GM12864 (cell line): ENCODE measurements around the gene CYP17A1.

Experiments used
- DNase-seq: peaks from one replicate; pipeline ENCODE4 v3.0.0-alpha.2; 2011; ENCODE audit warnings: low read depth
- H3K4me3 ChIP-seq: 2 replicates; pipeline ENCODE4 v1.5.1; 2011; ENCODE audit warnings: mild to moderate bottlenecking, low read depth, low read length, control low read depth
- CTCF ChIP-seq: IDR thresholded peaks from 2 replicates; pipeline ENCODE4 v1.5.1; 2011; ENCODE audit warnings: low read depth, mild to moderate bottlenecking, moderate library complexity, low read length, control low read depth, inconsistent platforms; ENCODE audit errors: missing control alignments

CYP17A1 gene

GRCh38 chr10:102837230-102837721 is at the start of gene CYP17A1:
Gene CYP17A1 (minus strand): TSS chr10:102837413. CDS start chr10:102837361, 52 bp downstream.
- TF ChIP-seq CTCF: no peak
- no peak for DNase-seq
- no peak within 1 kb of the TSS for H3K4me3 ChIP-seq

- H3K4me3 ChIP-seq: no peak overlapping the region
- no peak for DNase-seq
- TF ChIP-seq CTCF: no peak
These were observed 43.0 kb upstream of the CYP17A1 start for GRCh38 chr10:102880256-102880655.

- no peak for DNase-seq
- no peak for TF ChIP-seq CTCF
- H3K4me3 ChIP-seq: no peak overlapping the region
These were observed 41.4 kb upstream of the CYP17A1 start for GRCh38 chr10:102878629-102879028.

- TF ChIP-seq CTCF: no peak
- no peak for DNase-seq
- no peak overlapping the region for H3K4me3 ChIP-seq
These were observed 39.5 kb upstream of the CYP17A1 start for GRCh38 chr10:102876747-102877153.

DNA sequence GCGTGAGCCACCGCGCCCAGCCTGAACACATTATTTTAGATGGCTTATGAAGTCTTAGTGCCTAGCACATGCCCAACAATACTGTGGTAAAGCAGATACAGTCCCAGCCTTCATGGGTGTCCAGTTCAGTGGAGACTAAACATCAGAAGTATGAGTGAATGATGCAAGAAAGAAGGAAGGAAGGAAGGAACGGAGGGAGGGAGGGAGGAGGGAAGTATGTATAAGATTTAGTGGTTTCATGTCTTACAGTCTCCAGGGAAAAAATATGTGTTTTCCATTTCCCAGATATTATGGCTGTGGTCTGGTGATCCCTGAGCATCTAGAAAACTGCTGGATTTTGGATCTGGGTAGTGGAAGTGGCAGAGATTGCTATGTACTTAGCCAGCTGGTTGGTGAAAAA is 35.0 kb upstream of the CYP17A1 start:
- no peak for TF ChIP-seq CTCF

GRCh38 chr10:102870221-102870620 is 33.0 kb upstream of the CYP17A1 start:
- no peak overlapping the region; the same call in 1 of the 2 replicates for H3K4me3 ChIP-seq
- TF ChIP-seq CTCF: no peak

More for the DNA sequence above, 35.0 kb upstream of the CYP17A1 start:
- no peak for DNase-seq
- no peak overlapping the region for H3K4me3 ChIP-seq

More at GRCh38 chr10:102870221-102870620, 33.0 kb upstream of the CYP17A1 start:
- no peak for DNase-seq
